Ascending aorta (tissue), 2 donors: ENCODE results near the gene SUPT3H. TPM values are rescaled to one million over a fixed set of nuclear protein-coding genes. Genes with fewer than 3 reads are reported as not detected.

ENCODE experiments used
- DNase-seq, 2 donors: peaks; one replicate each; pipeline ENCODE4 v3.0.0-alpha.2; 2019; ENCODE audit warnings: low spot score in 2 of 2
- H3K27ac ChIP-seq, 2 donors: fragments of 200-600 bp; sonication (generic); one replicate each; pipeline ENCODE4 v1.5.1; 2016 to 2017; ENCODE audit warnings: mild to moderate bottlenecking in 1 of 2
- H3K27me3 ChIP-seq: fragments of 200-600 bp; sonication (generic); one replicate; pipeline ENCODE4 v1.5.1; 2017
- H3K36me3 ChIP-seq, 2 donors: fragments of 200-600 bp; sonication (generic); one replicate each; pipeline ENCODE4 v1.5.1; 2016
- H3K4me1 ChIP-seq, 2 donors: fragments of 200-600 bp; sonication (generic); one replicate each; pipeline ENCODE4 v1.5.1; 2016 to 2017; ENCODE audit warnings: mild to moderate bottlenecking in 1 of 2
- H3K4me3 ChIP-seq, 2 donors: fragments of 200-600 bp; sonication (generic); one replicate each; pipeline ENCODE4 v1.5.1; 2016 to 2017; ENCODE audit warnings: mild to moderate bottlenecking in 1 of 2
- H3K9me3 ChIP-seq, 2 donors: fragments of 200-600 bp; sonication (generic); one replicate each; pipeline ENCODE4 v1.5.1; 2016
- CTCF ChIP-seq, 3 experiments: fragments of 200-600 bp in 2 of 3; fragments of 450-650 bp in 1 of 3; sonication (generic) in 2 of 3; IDR thresholded peaks; one replicate each; pipeline ENCODE4 v1.5.1; 2016 to 2019; ENCODE audit warnings: antibody characterized with exemption in 3 of 3, mild to moderate bottlenecking in 1 of 3, moderate library complexity in 1 of 3
- intact Hi-C: fragments of 100-400 bp; cut with DNase I; formaldehyde crosslinking; loops from one replicate; pipeline ENCODE4 v1.15.1; 2023
- total RNA-seq: library from RNA; depleted of rRNA; stranded (reverse); fragments of >200 nt; gene quantifications from one replicate; pipeline ENCODE4 v1.1.0, GENCODE V29; 2016

The SUPT3H gene
- total RNA-seq, 1 donor from 2014 or later, result not detected

GRCh38 chr6:44976677-44977641, 400.8 kb downstream of the SUPT3H start:
- Histone ChIP-seq H3K27ac (no peak overlapping the region), H3K27me3 (no peaks in the 10 kb centered on the region), H3K9me3 (no peaks in the 10 kb centered on the region), H3K36me3 (no peaks in the 10 kb centered on the region), H3K4me3 (no peak overlapping the region), H3K4me1 (peaks cover 0 to 3% of the 10 kb centered on the region in 2 donors)
- no peak for TF ChIP-seq CTCF (IDR thresholded peaks at IDR 0.05)
- no peak for DNase-seq
- intact Hi-C loops, result no loop called here

GRCh38 chr6:44974511-44974910, 403.2 kb downstream of the SUPT3H start:
- no peaks in the 10 kb centered on the region for H3K27me3 ChIP-seq
- no peaks in the 10 kb centered on the region for H3K36me3 ChIP-seq
- intact Hi-C loops, result no loop called here
- no peak overlapping the region for H3K27ac ChIP-seq
- TF ChIP-seq CTCF (IDR thresholded peaks at IDR 0.05), result no peak
- H3K4me3 ChIP-seq, result no peak overlapping the region
- peaks cover 0 to 3% of the 10 kb centered on the region in 2 donors for H3K4me1 ChIP-seq
- DNase-seq, result no peak
- no peaks in the 10 kb centered on the region for H3K9me3 ChIP-seq

- peaks cover 0 to 3% of the 10 kb centered on the region in 2 donors for H3K4me1 ChIP-seq
- no peak for DNase-seq
- no peak overlapping the region for H3K27ac ChIP-seq
- no peak for TF ChIP-seq CTCF (IDR thresholded peaks at IDR 0.05)
- intact Hi-C loops, result no loop called here
- no peak overlapping the region for H3K4me3 ChIP-seq
- no peaks in the 10 kb centered on the region for H3K27me3 ChIP-seq
- H3K36me3 ChIP-seq, result no peaks in the 10 kb centered on the region
- H3K9me3 ChIP-seq, result no peaks in the 10 kb centered on the region
Measured at GRCh38 chr6:44972709-44973108, 405.0 kb downstream of the SUPT3H start.

- no peak for DNase-seq
- intact Hi-C loops, result no loop called here
- no peaks in the 10 kb centered on the region for H3K36me3 ChIP-seq
- H3K27ac ChIP-seq, result no peak overlapping the region
- no peak for TF ChIP-seq CTCF (IDR thresholded peaks at IDR 0.05)
- H3K4me1 ChIP-seq, result no peaks in the 10 kb centered on the region
- H3K9me3 ChIP-seq, result no peaks in the 10 kb centered on the region
- no peak overlapping the region for H3K4me3 ChIP-seq
- no peaks in the 10 kb centered on the region for H3K27me3 ChIP-seq
Measured at GRCh38 chr6:44969446-44970185, 408.1 kb downstream of the SUPT3H start.

- H3K9me3 ChIP-seq, result no peaks in the 10 kb centered on the region
Measured at GRCh38 chr6:44967481-44967880, 410.3 kb downstream of the SUPT3H start.

More at GRCh38 chr6:44967481-44967880, 410.3 kb downstream of the SUPT3H start:
- intact Hi-C loops, result no loop called here
- no peak for TF ChIP-seq CTCF (IDR thresholded peaks at IDR 0.05)
- no peak for DNase-seq
- Histone ChIP-seq H3K36me3 (no peaks in the 10 kb centered on the region), H3K4me1 (no peaks in the 10 kb centered on the region), H3K4me3 (no peak overlapping the region), H3K27ac (no peak overlapping the region), H3K27me3 (no peaks in the 10 kb centered on the region)
